Colonic mucosa (tissue), 4 donors: ENCODE results near the gene TRIM68. TPM values are rescaled to one million over a fixed set of nuclear protein-coding genes. Genes with fewer than 3 reads are reported as not detected.

Experiments
- DNase-seq: peaks from one replicate; pipeline ENCODE4 v3.0.0-alpha.2; 2020
- H3K27ac ChIP-seq: fragments of 200-600 bp; one replicate; pipeline ENCODE4 v1.8.0; 2021
- H3K27me3 ChIP-seq: fragments of 200-600 bp; one replicate; pipeline ENCODE4 v1.8.0; 2021
- H3K36me3 ChIP-seq: fragments of 200-600 bp; one replicate; pipeline ENCODE4 v1.8.0; 2021
- H3K4me1 ChIP-seq: fragments of 200-600 bp; one replicate; pipeline ENCODE4 v1.8.0; 2021; ENCODE audit warnings: mild to moderate bottlenecking
- H3K4me3 ChIP-seq: fragments of 200-600 bp; one replicate; pipeline ENCODE4 v1.8.0; 2021
- H3K9ac ChIP-seq, 2 donors: one replicate each; pipeline ENCODE4 v1.7.0; 2013; ENCODE audit warnings: control low read depth in 2 of 2, low read depth in 2 of 2, low read length in 2 of 2
- H3K9me3 ChIP-seq: fragments of 200-600 bp; one replicate; pipeline ENCODE4 v1.8.0; 2021
- CTCF ChIP-seq: fragments of 200-600 bp; IDR thresholded peaks from one replicate; pipeline ENCODE4 v1.8.0; 2022; ENCODE audit warnings: antibody characterized with exemption, mild to moderate bottlenecking
- intact Hi-C: fragments of 100-400 bp; cut with DNase I; formaldehyde crosslinking; loops from one replicate; pipeline ENCODE4 v1.14.1; 2022
- total RNA-seq, 2 donors: library from RNA; stranded (reverse); fragmentation: NEBNext Ultra II Directional in 1 of 2; extraction: Animal tissue kit (Norgen Biotek cat#: 25700) in 1 of 2; gene quantifications; one replicate each; pipeline ENCODE4 v1.2.1, GENCODE V29; 2021
- donor health status: healthy.
- donor health status: DM: no; HTN: no; CAD: no.
- donor health status: DM: no; HTN: no; CAD: no.

TRIM68 gene
- total RNA-seq, 2 donors from 2014 or later, result 13.9 to 20.0 TPM

GRCh38 chr11:4605057-4605456 is 3.0 kb downstream of the TRIM68 start:
- Histone ChIP-seq H3K4me1 (no peaks in the 10 kb centered on the region), H3K27me3 (no peaks in the 10 kb centered on the region), H3K9ac (no peak overlapping the region), H3K36me3 (no peaks in the 10 kb centered on the region), H3K9me3 (no peaks in the 10 kb centered on the region), H3K4me3 (no peak overlapping the region), H3K27ac (no peak overlapping the region)
- intact Hi-C loops, result no loop called here
- DNase-seq, result no peak
- no peak for TF ChIP-seq CTCF

DNA sequence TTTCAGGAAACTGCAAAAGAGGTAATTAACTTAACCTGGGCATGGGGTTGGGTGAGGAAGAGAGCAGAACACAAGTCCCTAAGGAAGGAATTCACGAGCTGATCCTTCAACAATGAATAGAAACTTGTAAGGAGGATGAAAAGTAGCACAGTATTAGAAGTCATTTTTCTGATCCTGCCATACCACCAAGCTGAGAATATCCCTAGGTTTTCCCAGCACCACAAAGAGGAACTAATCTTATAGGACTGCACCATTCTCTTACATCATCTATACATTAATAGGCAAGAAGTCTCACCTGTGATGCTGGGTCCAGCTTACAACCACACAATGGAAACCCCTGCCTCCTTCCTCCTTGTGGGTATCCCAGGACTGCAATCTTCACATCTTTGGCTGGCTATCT is 14.3 kb downstream of the TRIM68 start, which contains the start of gene OR52I1:
Gene OR52I1, plus strand, starts transcription at position 301 of the 400 bp plus-strand sequence. Its CDS starts 0 bp downstream, at position 301.
- intact Hi-C loops, result no loop called here

GRCh38 chr11:4589017-4589416 is 19.0 kb downstream of the TRIM68 start:
- DNase-seq, result no peak
- intact Hi-C loops, result no loop called here
- H3K27ac ChIP-seq, result no peak overlapping the region
- H3K9ac ChIP-seq, result no peak overlapping the region
- H3K36me3 ChIP-seq, result no peaks in the 10 kb centered on the region
- no peak overlapping the region for H3K4me3 ChIP-seq
- H3K9me3 ChIP-seq, result no peaks in the 10 kb centered on the region
- H3K27me3 ChIP-seq, result no peaks in the 10 kb centered on the region
- no peak for TF ChIP-seq CTCF
- no peaks in the 10 kb centered on the region for H3K4me1 ChIP-seq

More for the DNA sequence above, 14.3 kb downstream of the TRIM68 start, which contains the start of gene OR52I1:
- Histone ChIP-seq H3K27me3 (no peaks in the 10 kb centered on the region), H3K9ac (no peak within 1 kb of the TSS), H3K4me1 (no peaks in the 10 kb centered on the region), H3K27ac (no peak within 1 kb of the TSS), H3K9me3 (no peaks in the 10 kb centered on the region), H3K36me3 (no peaks in the 10 kb centered on the region), H3K4me3 (no peak within 1 kb of the TSS)
- no peak for DNase-seq
- TF ChIP-seq CTCF, result no peak

- no peak for DNase-seq
- H3K9ac ChIP-seq, result no peak within 1 kb of the TSS
- no peaks in the 10 kb centered on the region for H3K4me1 ChIP-seq
- intact Hi-C loops, result no loop called here
- H3K4me3 ChIP-seq, result no peak within 1 kb of the TSS
- H3K27ac ChIP-seq, result no peak within 1 kb of the TSS
- no peaks in the 10 kb centered on the region for H3K9me3 ChIP-seq
- H3K27me3 ChIP-seq, result no peaks in the 10 kb centered on the region
- no peak for TF ChIP-seq CTCF
- H3K36me3 ChIP-seq, result no peaks in the 10 kb centered on the region
Measured at GRCh38 chr11:4581443-4581842, 26.6 kb downstream of the TRIM68 start, which contains the start of gene OR52I2. Gene OR52I2, plus strand, starts transcription at chr11:4581743.

DNA sequence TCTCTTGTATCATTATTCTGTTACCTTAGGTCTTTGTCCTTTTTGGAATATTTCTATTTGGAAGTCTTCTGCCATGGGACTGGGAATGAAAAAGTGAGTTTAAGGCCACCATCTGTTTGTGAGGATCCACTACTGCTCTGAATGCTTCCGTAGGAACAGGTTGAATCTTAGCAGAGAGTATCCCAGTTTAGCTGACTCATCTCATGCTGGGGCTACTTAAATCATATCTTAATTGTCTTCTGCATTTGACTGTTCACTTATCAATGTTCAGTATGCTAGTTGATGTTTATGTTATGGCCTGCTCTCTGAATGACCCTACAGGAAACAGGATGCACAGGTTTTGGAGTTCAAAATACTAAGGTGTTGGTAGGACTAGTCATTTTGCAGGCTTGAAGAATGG is 27.9 kb downstream of the TRIM68 start:
- Histone ChIP-seq H3K9me3 (no peaks in the 10 kb centered on the region), H3K9ac (no peak overlapping the region), H3K4me3 (no peak overlapping the region), H3K4me1 (no peaks in the 10 kb centered on the region), H3K27me3 (no peaks in the 10 kb centered on the region), H3K36me3 (no peaks in the 10 kb centered on the region), H3K27ac (no peak overlapping the region)
- no peak for DNase-seq
- intact Hi-C loops, result no loop called here
- TF ChIP-seq CTCF, result no peak
